ENCODE data around the gene ZMIZ1. TPM values are rescaled to one million over a fixed set of nuclear protein-coding genes. Genes with fewer than 3 reads are reported as not detected.
A peak's percentile ranks its signal among the peaks of the same experiment; 100 is the strongest.

Gene ZMIZ1
- total RNA-seq, 1 experiment from 2014 or later: 35.8 TPM

DNA sequence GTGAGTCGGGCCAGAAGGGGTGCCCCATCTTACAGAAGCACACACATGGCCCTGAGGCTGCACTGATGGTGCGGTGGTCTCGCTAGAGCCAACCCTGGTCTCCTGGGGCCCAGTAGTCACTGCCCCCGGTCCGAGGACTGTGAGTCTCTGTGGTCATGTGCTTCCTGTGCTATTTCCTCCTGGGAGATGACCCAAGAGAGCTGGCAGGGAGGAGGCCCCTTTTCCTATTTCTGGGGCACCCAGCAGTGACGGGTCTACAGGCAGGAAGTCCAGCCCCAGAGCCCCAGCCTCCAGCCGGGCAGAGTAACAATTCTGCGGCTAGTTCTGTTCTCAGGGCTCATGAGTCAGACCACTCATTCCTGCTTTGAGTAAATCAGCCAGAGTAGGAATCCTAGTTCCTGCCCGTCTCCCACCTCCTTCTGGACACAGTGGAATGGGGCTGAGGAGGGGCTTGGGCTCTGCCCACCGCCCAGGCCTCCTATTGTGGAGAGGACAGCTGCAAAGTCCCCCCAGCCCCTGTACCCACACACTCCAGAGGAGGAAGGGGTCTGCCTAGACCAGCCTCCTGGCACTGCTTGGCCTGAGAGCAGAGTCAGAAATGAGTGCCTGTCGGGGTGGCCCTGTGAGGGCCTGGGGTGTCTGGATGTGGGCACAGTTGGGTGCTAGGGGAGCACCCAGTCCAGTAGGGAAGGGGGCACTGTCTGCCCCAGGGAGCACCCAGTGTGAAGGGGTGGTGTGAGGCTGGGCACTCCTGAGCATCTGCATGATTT is 198.0 kb downstream of the ZMIZ1 start:
- H3K27ac ChIP-seq (ENCODE audit: low read depth, low read length, poor library complexity, severe bottlenecking): peak overlapping the region; percentile 69
- H3K36me3 ChIP-seq (ENCODE audit: insufficient read depth, low read length, poor library complexity, severe bottlenecking): no peaks in the 10 kb centered on the region
- POLR2A ChIA-PET (ENCODE audit: low non-redundant PET): no interaction called here
- CTCF ChIA-PET: no interaction called here
- TF ChIP-seq, protein P1, sequence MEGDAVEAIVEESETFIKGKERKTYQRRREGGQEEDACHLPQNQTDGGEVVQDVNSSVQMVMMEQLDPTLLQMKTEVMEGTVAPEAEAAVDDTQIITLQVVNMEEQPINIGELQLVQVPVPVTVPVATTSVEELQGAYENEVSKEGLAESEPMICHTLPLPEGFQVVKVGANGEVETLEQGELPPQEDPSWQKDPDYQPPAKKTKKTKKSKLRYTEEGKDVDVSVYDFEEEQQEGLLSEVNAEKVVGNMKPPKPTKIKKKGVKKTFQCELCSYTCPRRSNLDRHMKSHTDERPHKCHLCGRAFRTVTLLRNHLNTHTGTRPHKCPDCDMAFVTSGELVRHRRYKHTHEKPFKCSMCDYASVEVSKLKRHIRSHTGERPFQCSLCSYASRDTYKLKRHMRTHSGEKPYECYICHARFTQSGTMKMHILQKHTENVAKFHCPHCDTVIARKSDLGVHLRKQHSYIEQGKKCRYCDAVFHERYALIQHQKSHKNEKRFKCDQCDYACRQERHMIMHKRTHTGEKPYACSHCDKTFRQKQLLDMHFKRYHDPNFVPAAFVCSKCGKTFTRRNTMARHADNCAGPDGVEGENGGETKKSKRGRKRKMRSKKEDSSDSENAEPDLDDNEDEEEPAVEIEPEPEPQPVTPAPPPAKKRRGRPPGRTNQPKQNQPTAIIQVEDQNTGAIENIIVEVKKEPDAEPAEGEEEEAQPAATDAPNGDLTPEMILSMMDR (conservative IDR thresholded peaks at IDR 0.05; ENCODE audit: low read depth, low read length): no peak
- no peak for TF ChIP-seq EZH2 (IDR thresholded peaks at IDR 0.05; ENCODE audit: borderline replicate concordance, low read depth, low read length, poor library complexity, severe bottlenecking)
- H3K4me3 ChIP-seq (ENCODE audit: low read depth, low read length, poor library complexity, severe bottlenecking): no peak overlapping the region
- H3K27me3 ChIP-seq (replicated peaks; ENCODE audit: insufficient read depth, low read depth, low read length, poor library complexity): no peaks in the 10 kb centered on the region
- BruUV-seq (replicated peaks): no TSS peak
- H3K4me1 ChIP-seq (ENCODE audit: insufficient read depth, low read length, poor library complexity, severe bottlenecking): peaks cover 17% of the 10 kb centered on the region
- DNase-seq (ENCODE audit: low spot score): peak; percentile 58
- intact Hi-C loops (cut with micrococcal nuclease; ENCODE audit: unreplicated experiment): no loop called here
- H3K9me3 ChIP-seq (ENCODE audit: low read depth, low read length, poor library complexity, severe bottlenecking): no peaks in the 10 kb centered on the region

DNA sequence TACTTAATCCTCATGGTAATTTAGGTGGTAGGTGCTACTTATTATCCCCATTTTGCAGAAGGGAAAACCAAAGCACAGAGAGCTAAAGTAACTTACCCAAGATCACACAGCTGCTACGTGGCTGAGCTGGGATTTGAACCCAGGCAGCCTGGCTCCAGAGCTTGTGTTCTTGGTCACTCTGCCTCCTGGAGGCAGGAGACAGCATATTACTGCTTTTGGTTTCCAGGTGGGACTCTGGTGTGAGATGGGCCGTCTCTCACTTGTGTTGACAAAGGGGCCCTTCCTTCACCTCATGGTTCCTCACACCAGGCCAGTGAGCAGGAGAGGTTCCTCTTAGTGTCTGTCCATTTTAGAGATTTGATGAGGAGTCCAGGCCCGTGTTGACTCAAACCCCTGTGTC is 198.7 kb downstream of the ZMIZ1 start:
- intact Hi-C loops (cut with micrococcal nuclease; ENCODE audit: unreplicated experiment): no loop called here
- Histone ChIP-seq H3K4me1 (ENCODE audit: insufficient read depth, low read length, poor library complexity, severe bottlenecking) (peaks cover 17% of the 10 kb centered on the region), H3K36me3 (ENCODE audit: insufficient read depth, low read length, poor library complexity, severe bottlenecking) (no peaks in the 10 kb centered on the region), H3K4me3 (ENCODE audit: low read depth, low read length, poor library complexity, severe bottlenecking) (no peak overlapping the region), H3K27me3 (replicated peaks; ENCODE audit: insufficient read depth, low read depth, low read length, poor library complexity) (no peaks in the 10 kb centered on the region), H3K27ac (ENCODE audit: low read depth, low read length, poor library complexity, severe bottlenecking) (no peak overlapping the region), H3K9me3 (ENCODE audit: low read depth, low read length, poor library complexity, severe bottlenecking) (no peaks in the 10 kb centered on the region)
- CTCF ChIA-PET: no interaction called here
- BruUV-seq (replicated peaks): no TSS peak
- TF ChIP-seq, protein P1 (conservative IDR thresholded peaks at IDR 0.05; ENCODE audit: low read depth, low read length): no peak
- TF ChIP-seq EZH2 (IDR thresholded peaks at IDR 0.05; ENCODE audit: borderline replicate concordance, low read depth, low read length, poor library complexity, severe bottlenecking): no peak
- no peak for DNase-seq (ENCODE audit: low spot score)
- POLR2A ChIA-PET (ENCODE audit: low non-redundant PET): no interaction called here

DNA sequence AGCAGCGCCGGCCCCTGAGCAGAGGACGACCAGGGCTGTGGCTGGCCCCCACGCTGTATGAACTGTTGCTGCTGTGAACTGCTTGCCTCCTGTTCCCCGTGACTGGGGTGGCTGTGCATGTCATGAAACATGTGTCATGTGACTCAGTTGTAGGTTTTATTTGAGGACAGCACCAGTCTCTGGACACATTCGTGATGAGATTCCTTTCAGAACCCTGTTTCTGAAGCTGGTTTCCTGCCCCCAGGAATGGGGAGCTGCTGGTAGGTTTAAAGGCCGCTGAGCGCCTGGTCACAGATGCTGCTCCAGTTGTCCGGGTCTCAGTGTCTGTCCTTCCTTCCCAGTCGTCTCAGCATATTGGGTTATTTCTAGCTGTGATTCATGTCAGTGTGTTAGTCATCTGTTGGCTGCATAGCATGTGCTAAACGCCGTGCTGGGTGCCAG is 199.4 kb downstream of the ZMIZ1 start:
- no peaks in the 10 kb centered on the region for H3K9me3 ChIP-seq (ENCODE audit: low read depth, low read length, poor library complexity, severe bottlenecking)
- POLR2A ChIA-PET (ENCODE audit: low non-redundant PET): no interaction called here
- BruUV-seq (replicated peaks): no TSS peak
- intact Hi-C loops (cut with micrococcal nuclease; ENCODE audit: unreplicated experiment): no loop called here
- no peaks in the 10 kb centered on the region for H3K36me3 ChIP-seq (ENCODE audit: insufficient read depth, low read length, poor library complexity, severe bottlenecking)
- CTCF ChIA-PET: no interaction called here
- TF ChIP-seq, protein P1 (conservative IDR thresholded peaks at IDR 0.05; ENCODE audit: low read depth, low read length): no peak
- no peak for TF ChIP-seq EZH2 (IDR thresholded peaks at IDR 0.05; ENCODE audit: borderline replicate concordance, low read depth, low read length, poor library complexity, severe bottlenecking)
- H3K4me3 ChIP-seq (ENCODE audit: low read depth, low read length, poor library complexity, severe bottlenecking): no peak overlapping the region
- no peak overlapping the region for H3K27ac ChIP-seq (ENCODE audit: low read depth, low read length, poor library complexity, severe bottlenecking)
- H3K27me3 ChIP-seq (replicated peaks; ENCODE audit: insufficient read depth, low read depth, low read length, poor library complexity): no peaks in the 10 kb centered on the region
- H3K4me1 ChIP-seq (ENCODE audit: insufficient read depth, low read length, poor library complexity, severe bottlenecking): peaks cover 17% of the 10 kb centered on the region
- no peak for DNase-seq (ENCODE audit: low spot score)
